HG03064 (cell line): ENCODE results near the gene TMEM191C.
"Not testable (repeated sequence)": the region's sequence is repeated elsewhere in the genome, so short reads cannot be mapped to it uniquely, and the experiment has no call there.

ENCODE experiments used
- ATAC-seq: cut with Tn5 transposase; IDR thresholded peaks from one replicate; pipeline ENCODE4 v1.9.1; 2021; ENCODE audit warnings: low read depth; ENCODE audit not compliant: unreplicated experiment

The TMEM191C gene

GRCh38 chr22:21469097-21469994, 2.2 kb downstream of the TMEM191C start:
- not testable (repeated sequence) for ATAC-seq

GRCh38 chr22:21472984-21473383, 5.8 kb downstream of the TMEM191C start:
- ATAC-seq = not testable (repeated sequence)

- ATAC-seq = not testable (repeated sequence)
These were observed 6.5 kb downstream of the TMEM191C start for GRCh38 chr22:21473664-21474063.

GRCh38 chr22:21484039-21484438, 16.9 kb downstream of the TMEM191C start:
- not testable (repeated sequence) for ATAC-seq

- ATAC-seq = not testable (repeated sequence)
These were observed 20.5 kb downstream of the TMEM191C start for GRCh38 chr22:21487723-21488122.

GRCh38 chr22:21489149-21489680, 22.0 kb downstream of the TMEM191C start:
- ATAC-seq = not testable (repeated sequence)

GRCh38 chr22:21490556-21490955, 23.4 kb downstream of the TMEM191C start:
- not testable (repeated sequence) for ATAC-seq

- ATAC-seq = not testable (repeated sequence)
These were observed 25.1 kb downstream of the TMEM191C start for GRCh38 chr22:21492271-21492670.

- not testable (repeated sequence) for ATAC-seq
These were observed 26.9 kb downstream of the TMEM191C start for GRCh38 chr22:21493789-21494782.

- ATAC-seq = not testable (repeated sequence)
These were observed 30.8 kb downstream of the TMEM191C start for GRCh38 chr22:21497984-21498383.

- ATAC-seq = not testable (repeated sequence)
These were observed 31.3 kb downstream of the TMEM191C start for GRCh38 chr22:21498489-21498888.

- not testable (repeated sequence) for ATAC-seq
These were observed 32.7 kb downstream of the TMEM191C start for GRCh38 chr22:21499623-21500506.

GRCh38 chr22:21510397-21510796, 43.2 kb downstream of the TMEM191C start:
- not testable (repeated sequence) for ATAC-seq

- ATAC-seq = not testable (repeated sequence)
These were observed 44.8 kb downstream of the TMEM191C start for GRCh38 chr22:21512022-21512421.

- not testable (repeated sequence) for ATAC-seq
These were observed 46.9 kb downstream of the TMEM191C start for GRCh38 chr22:21514117-21514516.

- ATAC-seq = not testable (repeated sequence)
These were observed 48.0 kb downstream of the TMEM191C start for GRCh38 chr22:21515234-21515633.

- not testable (repeated sequence) for ATAC-seq
These were observed 49.3 kb downstream of the TMEM191C start for GRCh38 chr22:21516522-21516921.

- ATAC-seq = not testable (repeated sequence)
These were observed 50.0 kb downstream of the TMEM191C start for GRCh38 chr22:21516970-21517764.
